HG02678 (cell line): ENCODE measurements around the gene RBMS3.

Experiments used
- ATAC-seq: cut with Tn5 transposase; IDR thresholded peaks from one replicate; pipeline ENCODE4 v1.9.1; 2021; ENCODE audit warnings: mild to moderate bottlenecking, moderate library complexity; ENCODE audit not compliant: unreplicated experiment

RBMS3 gene

GRCh38 chr3:29914861-29915524 is 634.1 kb downstream of the RBMS3 start:
- no peak for ATAC-seq

GRCh38 chr3:29919571-29919970 is 638.7 kb downstream of the RBMS3 start:
- no peak for ATAC-seq

- ATAC-seq = no peak
Observed at GRCh38 chr3:29922992-29923746, 642.3 kb downstream of the RBMS3 start.

- no peak for ATAC-seq
Observed at GRCh38 chr3:29924783-29925561, 644.1 kb downstream of the RBMS3 start.

GRCh38 chr3:29926378-29926777 is 645.5 kb downstream of the RBMS3 start:
- ATAC-seq = no peak

- no peak for ATAC-seq
Observed at GRCh38 chr3:29932696-29933325, 651.9 kb downstream of the RBMS3 start.

- no peak for ATAC-seq
Observed at GRCh38 chr3:29933802-29934490, 653.1 kb downstream of the RBMS3 start.

- ATAC-seq = no peak
Observed at GRCh38 chr3:29934751-29935150, 653.9 kb downstream of the RBMS3 start.

GRCh38 chr3:29936054-29936453 is 655.2 kb downstream of the RBMS3 start:
- peak; percentile 77 for ATAC-seq

GRCh38 chr3:29936766-29937165 is 655.9 kb downstream of the RBMS3 start:
- peak; percentile 40 for ATAC-seq

GRCh38 chr3:29937185-29937584 is 656.3 kb downstream of the RBMS3 start:
- ATAC-seq = no peak

GRCh38 chr3:29940759-29941323 is 660.0 kb downstream of the RBMS3 start:
- ATAC-seq = no peak

- ATAC-seq = no peak
Observed at GRCh38 chr3:29942297-29942696, 661.4 kb downstream of the RBMS3 start.

- ATAC-seq = no peak
Observed at GRCh38 chr3:29949131-29949530, 668.3 kb downstream of the RBMS3 start.

- no peak for ATAC-seq
Observed at GRCh38 chr3:29949940-29950616, 669.2 kb downstream of the RBMS3 start.

- ATAC-seq = no peak
Observed at GRCh38 chr3:29952431-29952830, 671.6 kb downstream of the RBMS3 start.

GRCh38 chr3:29955413-29955812 is 674.5 kb downstream of the RBMS3 start:
- no peak for ATAC-seq

GRCh38 chr3:29958816-29959215 is 677.9 kb downstream of the RBMS3 start:
- ATAC-seq = no peak

- no peak for ATAC-seq
Observed at GRCh38 chr3:29971895-29972294, 691.0 kb downstream of the RBMS3 start.
